HG03439 (cell line): ENCODE measurements around the gene HMGN3.

Experiments
- ATAC-seq: cut with Tn5 transposase; IDR thresholded peaks from one replicate; pipeline ENCODE4 v1.9.1; 2021; ENCODE audit warnings: mild to moderate bottlenecking, moderate library complexity; ENCODE audit not compliant: unreplicated experiment

Gene HMGN3

GRCh38 chr6:79188107-79188506, 46.4 kb downstream of the HMGN3 start:
- ATAC-seq: no peak

GRCh38 chr6:79186564-79186963, 47.9 kb downstream of the HMGN3 start:
- ATAC-seq: no peak

- ATAC-seq: no peak
These were observed 49.8 kb downstream of the HMGN3 start for GRCh38 chr6:79184641-79185040.

GRCh38 chr6:79184086-79184485, 50.4 kb downstream of the HMGN3 start:
- no peak for ATAC-seq

GRCh38 chr6:79180052-79180451, 54.4 kb downstream of the HMGN3 start:
- no peak for ATAC-seq

GRCh38 chr6:79173378-79173777, 61.1 kb downstream of the HMGN3 start:
- no peak for ATAC-seq

GRCh38 chr6:79170959-79171358, 63.5 kb downstream of the HMGN3 start:
- no peak for ATAC-seq

- ATAC-seq: no peak
These were observed 64.1 kb downstream of the HMGN3 start for GRCh38 chr6:79170431-79170830.

- ATAC-seq: no peak
These were observed 65.8 kb downstream of the HMGN3 start for GRCh38 chr6:79168695-79168980.

- no peak for ATAC-seq
These were observed 66.4 kb downstream of the HMGN3 start for GRCh38 chr6:79167931-79168694.

GRCh38 chr6:79159846-79160245, 74.6 kb downstream of the HMGN3 start:
- no peak for ATAC-seq

- ATAC-seq: no peak
These were observed 75.5 kb downstream of the HMGN3 start for GRCh38 chr6:79158856-79159516.

- ATAC-seq: no peak
These were observed 76.4 kb downstream of the HMGN3 start for GRCh38 chr6:79157961-79158644.

- no peak for ATAC-seq
These were observed 82.2 kb downstream of the HMGN3 start for GRCh38 chr6:79152269-79152737.
